Smooth muscle cell (in vitro differentiated cells): ENCODE data around the gene TRIO. TPM values are rescaled to one million over a fixed set of nuclear protein-coding genes. Genes with fewer than 3 reads are reported as not detected.

Experiments used
- DNase-seq: peaks from one replicate; lab custom pipeline; 2025; ENCODE audit not compliant: unreplicated experiment; lab: John Stamatoyannopoulos, UW
- H2AFZ ChIP-seq: fragments of 200-600 bp; sonication (generic); 2 replicates; pipeline ENCODE4 v1.6.0; 2016; ENCODE audit warnings: antibody characterized with exemption, low read depth, mild to moderate bottlenecking
- H3F3A ChIP-seq: fragments of 200-600 bp; sonication (generic); 2 replicates; pipeline ENCODE4 v1.6.0; 2017; ENCODE audit warnings: antibody characterized with exemption, low read depth
- H3K27ac ChIP-seq: fragments of 200-600 bp; sonication (generic); 2 replicates; pipeline ENCODE4 v1.5.1; 2016; ENCODE audit warnings: low read depth, mild to moderate bottlenecking
- H3K27me3 ChIP-seq: fragments of 200-600 bp; sonication (generic); 2 replicates; pipeline ENCODE4 v1.6.1; 2016; ENCODE audit warnings: low read depth, mild to moderate bottlenecking
- H3K36me3 ChIP-seq: fragments of 200-600 bp; sonication (generic); 2 replicates; pipeline ENCODE4 v1.5.1; 2016; ENCODE audit warnings: low read depth
- H3K4me1 ChIP-seq: fragments of 200-600 bp; sonication (generic); 2 replicates; pipeline ENCODE4 v1.5.1; 2016; ENCODE audit warnings: low read depth
- H3K4me2 ChIP-seq: fragments of 200-600 bp; sonication (generic); 2 replicates; pipeline ENCODE4 v1.6.0; 2016; ENCODE audit warnings: mild to moderate bottlenecking
- H3K4me3 ChIP-seq: fragments of 200-600 bp; sonication (generic); 2 replicates; pipeline ENCODE4 v1.5.1; 2016; ENCODE audit warnings: mild to moderate bottlenecking
- H3K79me2 ChIP-seq: fragments of 200-600 bp; sonication (generic); 2 replicates; pipeline ENCODE4 v1.6.0; 2016; ENCODE audit warnings: low read depth, mild to moderate bottlenecking
- H3K9ac ChIP-seq: fragments of 200-600 bp; sonication (generic); 2 replicates; pipeline ENCODE4 v1.6.0; 2016; ENCODE audit warnings: low read depth
- H3K9me3 ChIP-seq: fragments of 200-600 bp; sonication (generic); replicated peaks from 2 replicates; pipeline ENCODE4 v1.5.1; 2016; ENCODE audit warnings: low read depth
- H4K20me1 ChIP-seq: fragments of 200-600 bp; sonication (generic); 2 replicates; pipeline ENCODE4 v1.6.0; 2016; ENCODE audit warnings: low read depth
- WGBS: methylation state at CpG from one replicate; pipeline ENCODE4 v1.1.7; 2016; ENCODE audit warnings: low lambda C conversion rate; 5-methylcytosine and 5-hydroxymethylcytosine counted together
- polyA plus RNA-seq: library from polyadenylated mRNA; unstranded; fragments of >200 nt; fragmentation: Nextera tagmentation; extraction: Ambion mirVana; gene quantifications from 2 replicates; pipeline ENCODE4 v1.2.1, GENCODE V29; 2016
- total RNA-seq: library from RNA; depleted of rRNA; stranded (reverse); fragments of >200 nt; gene quantifications from 2 replicates; pipeline ENCODE4 v1.2.3, GENCODE V29; 2014
- TF ChIP-seq, protein P1 (sequence below): fragments of 200-600 bp; sonication (generic); IDR thresholded peaks from 2 replicates; pipeline ENCODE4 v1.5.1; 2017; ENCODE audit warnings: borderline replicate concordance, mild to moderate bottlenecking, antibody characterized with exemption; ENCODE audit not compliant: insufficient read depth, poor library complexity, severe bottlenecking

TRIO gene
- total and polyA plus RNA-seq, 2 experiments from 2014 or later, result 10.2 to 118 TPM

DNA sequence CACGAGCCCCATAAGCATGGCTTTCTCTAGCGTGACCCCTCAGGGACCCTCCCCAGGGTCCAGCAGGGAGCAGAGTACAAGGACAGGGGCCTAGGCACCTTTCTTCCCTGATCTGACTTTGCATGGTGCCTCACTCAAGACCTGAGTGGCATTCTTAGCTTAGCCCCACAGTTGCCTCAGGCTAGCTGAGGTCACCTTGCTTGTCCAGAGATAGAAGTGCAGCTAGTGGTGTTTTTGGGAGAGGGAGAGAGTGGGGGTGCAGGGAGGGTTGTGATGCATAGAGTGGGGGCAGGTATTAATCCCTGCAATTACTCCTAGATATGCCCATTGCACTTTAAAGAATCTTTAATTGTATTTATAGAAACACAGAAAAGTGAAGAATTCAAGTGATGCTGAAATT lies 8.4 kb upstream of the TRIO start:
- H3K79me2 ChIP-seq, result no peaks in the 10 kb centered on the region
- no peaks in the 10 kb centered on the region for H3K36me3 ChIP-seq
- 97% methylated on average over 2 of the region's 2 CpGs for WGBS
- DNase-seq, result no peak
- no peak overlapping the region for H2AFZ ChIP-seq
- no peak overlapping the region for H3K27ac ChIP-seq
- no peak overlapping the region for H3K9ac ChIP-seq
- TF ChIP-seq, protein P1, sequence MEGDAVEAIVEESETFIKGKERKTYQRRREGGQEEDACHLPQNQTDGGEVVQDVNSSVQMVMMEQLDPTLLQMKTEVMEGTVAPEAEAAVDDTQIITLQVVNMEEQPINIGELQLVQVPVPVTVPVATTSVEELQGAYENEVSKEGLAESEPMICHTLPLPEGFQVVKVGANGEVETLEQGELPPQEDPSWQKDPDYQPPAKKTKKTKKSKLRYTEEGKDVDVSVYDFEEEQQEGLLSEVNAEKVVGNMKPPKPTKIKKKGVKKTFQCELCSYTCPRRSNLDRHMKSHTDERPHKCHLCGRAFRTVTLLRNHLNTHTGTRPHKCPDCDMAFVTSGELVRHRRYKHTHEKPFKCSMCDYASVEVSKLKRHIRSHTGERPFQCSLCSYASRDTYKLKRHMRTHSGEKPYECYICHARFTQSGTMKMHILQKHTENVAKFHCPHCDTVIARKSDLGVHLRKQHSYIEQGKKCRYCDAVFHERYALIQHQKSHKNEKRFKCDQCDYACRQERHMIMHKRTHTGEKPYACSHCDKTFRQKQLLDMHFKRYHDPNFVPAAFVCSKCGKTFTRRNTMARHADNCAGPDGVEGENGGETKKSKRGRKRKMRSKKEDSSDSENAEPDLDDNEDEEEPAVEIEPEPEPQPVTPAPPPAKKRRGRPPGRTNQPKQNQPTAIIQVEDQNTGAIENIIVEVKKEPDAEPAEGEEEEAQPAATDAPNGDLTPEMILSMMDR, result no peak
- no peaks in the 10 kb centered on the region for H4K20me1 ChIP-seq
- H3K4me3 ChIP-seq, result no peak overlapping the region
- H3F3A ChIP-seq, result no peaks in the 10 kb centered on the region
- H3K27me3 ChIP-seq, result peaks cover 4% of the 10 kb centered on the region
- no peak overlapping the region for H3K4me2 ChIP-seq
- H3K9me3 ChIP-seq, result no peaks in the 10 kb centered on the region
- no peaks in the 10 kb centered on the region for H3K4me1 ChIP-seq

DNA sequence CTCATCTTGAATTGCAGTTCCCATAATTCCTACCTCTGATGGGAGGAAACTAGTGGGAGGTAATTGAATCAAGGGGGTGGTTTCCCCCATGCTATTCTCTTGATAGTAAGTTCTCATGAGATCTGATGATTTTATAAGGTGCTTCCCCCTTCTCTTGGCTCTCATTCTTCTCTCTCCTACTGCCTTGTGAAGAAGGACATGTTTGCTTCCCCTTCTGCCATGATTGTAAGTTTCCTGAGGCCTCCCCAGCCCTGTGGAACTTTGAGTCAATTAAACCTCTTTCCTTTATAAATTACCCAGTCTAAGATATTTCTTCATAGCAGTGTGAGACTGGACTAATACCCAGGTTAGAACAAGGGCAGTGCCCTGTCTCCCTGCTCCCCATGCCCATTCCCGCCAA lies 7.5 kb upstream of the TRIO start:
- 100% methylated on average over 1 of the region's 1 CpG for WGBS
- H3K4me2 ChIP-seq, result no peak overlapping the region
- no peaks in the 10 kb centered on the region for H3F3A ChIP-seq

DNA sequence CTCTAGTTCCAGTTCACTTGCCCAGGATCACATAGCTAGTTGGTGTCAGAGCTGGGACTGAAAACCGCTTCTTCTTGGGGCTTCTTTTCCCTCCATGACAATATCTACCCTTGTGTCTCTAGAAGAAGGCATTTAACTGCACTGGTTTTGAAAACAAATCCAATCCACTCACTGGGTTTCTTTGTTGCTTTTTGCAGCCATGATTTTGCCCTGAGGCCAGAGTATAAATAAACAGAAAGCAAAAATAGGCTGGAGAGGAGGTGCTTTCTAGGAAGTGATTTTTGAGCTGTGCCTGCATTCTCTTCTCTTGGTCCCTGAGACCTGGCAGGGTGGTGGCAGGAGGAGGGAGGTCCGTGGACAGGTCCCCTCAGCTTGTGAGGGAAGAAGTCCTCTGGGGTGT lies 6.9 kb upstream of the TRIO start:
- no peak overlapping the region for H3K4me2 ChIP-seq
- H3K4me3 ChIP-seq, result no peak overlapping the region
- H3K27me3 ChIP-seq, result no peaks in the 10 kb centered on the region
- WGBS, result 98% methylated on average over 2 of the region's 2 CpGs
- DNase-seq, result no peak
- H3K9me3 ChIP-seq, result no peaks in the 10 kb centered on the region
- TF ChIP-seq, protein P1, result no peak
- H3K9ac ChIP-seq, result no peak overlapping the region
- H3K27ac ChIP-seq, result no peak overlapping the region
- no peaks in the 10 kb centered on the region for H3F3A ChIP-seq
- no peak overlapping the region for H2AFZ ChIP-seq
- no peaks in the 10 kb centered on the region for H3K36me3 ChIP-seq
- no peaks in the 10 kb centered on the region for H3K79me2 ChIP-seq
- H4K20me1 ChIP-seq, result no peaks in the 10 kb centered on the region
- H3K4me1 ChIP-seq, result no peaks in the 10 kb centered on the region

More for the DNA sequence above, 7.5 kb upstream of the TRIO start:
- H3K79me2 ChIP-seq, result no peaks in the 10 kb centered on the region
- no peaks in the 10 kb centered on the region for H3K9me3 ChIP-seq
- H3K27me3 ChIP-seq, result no peaks in the 10 kb centered on the region
- no peak overlapping the region for H3K9ac ChIP-seq
- H3K36me3 ChIP-seq, result no peaks in the 10 kb centered on the region
- H4K20me1 ChIP-seq, result no peaks in the 10 kb centered on the region
- no peaks in the 10 kb centered on the region for H3K4me1 ChIP-seq
- DNase-seq, result no peak
- no peak overlapping the region for H3K27ac ChIP-seq
- H3K4me3 ChIP-seq, result no peak overlapping the region
- H2AFZ ChIP-seq, result no peak overlapping the region
- TF ChIP-seq, protein P1, result no peak
